Uterus (tissue), 2 donors: ENCODE data around the gene CCM2.

Experiments used
- CTCF ChIP-seq, 4 experiments: fragments of 200-600 bp in 2 of 4; fragments of 450-650 bp in 2 of 4; sonication (generic) in 2 of 4; IDR thresholded peaks; one replicate each; pipeline ENCODE4 v1.5.1; 2016 to 2019; ENCODE audit warnings: antibody characterized with exemption in 4 of 4, mild to moderate bottlenecking in 2 of 4, moderate library complexity in 1 of 4
- POLR2A ChIP-seq, 2 donors: fragments of 450-650 bp; IDR thresholded peaks; one replicate each; pipeline ENCODE4 v1.6.1; 2016; ENCODE audit warnings: antibody characterized with exemption in 2 of 2, mild to moderate bottlenecking in 1 of 2, moderate library complexity in 1 of 2

GRCh38 chr7:44964831-44965440 is 35.1 kb upstream of the CCM2 start:
- TF ChIP-seq POLR2A (IDR thresholded peaks at IDR 0.05) (no peak), CTCF (IDR thresholded peaks at IDR 0.05) (no peak)
